K562 (cell line): ENCODE data around the gene CRACR2B. TPM values are rescaled to one million over a fixed set of nuclear protein-coding genes. Genes with fewer than 3 reads are reported as not detected.

ENCODE experiments used
- CTCF ChIP-seq, 3 experiments: IDR thresholded peaks in 2 of 3; conservative IDR thresholded peaks in 1 of 3; 2 replicates each; pipeline ENCODE4 v1.5.1; 2011 to 2012; ENCODE audit warnings: low read length in 3 of 3, mild to moderate bottlenecking in 3 of 3, control low read depth in 2 of 3, improper control_type of control experiment in 1 of 3, inconsistent platforms in 1 of 3, low read depth in 1 of 3, mixed read lengths in 1 of 3, moderate library complexity in 1 of 3; ENCODE audit not compliant: insufficient read depth in 2 of 3
- DLX4 ChIP-seq: fragments of 250-450 bp; sonication (Bioruptor Pico); IDR thresholded peaks from 2 replicates; pipeline ENCODE4 v1.6.1; 2021; ENCODE audit warnings: mild to moderate bottlenecking
- FOXP1 ChIP-seq: sonication (generic); formaldehyde crosslinking; IDR thresholded peaks from 2 replicates; pipeline ENCODE4 v1.8.0; 2022; ENCODE audit warnings: mild to moderate bottlenecking, missing genetic modification reagents
- KLF6 ChIP-seq: fragments of 250-450 bp; sonication (Bioruptor Pico); IDR thresholded peaks from 2 replicates; pipeline ENCODE4 v1.4.0; 2020; ENCODE audit warnings: mild to moderate bottlenecking, moderate library complexity, borderline replicate concordance
- MEF2D ChIP-seq: conservative IDR thresholded peaks from 2 replicates; pipeline ENCODE4 v1.6.1; 2016; ENCODE audit warnings: low read depth, missing genetic modification characterization, missing compliant biosample characterization
- POLR2A ChIP-seq: fragments of 450-650 bp; conservative IDR thresholded peaks from 2 replicates; pipeline ENCODE4 v1.6.1; 2016
- POLR2B ChIP-seq: fragments of 450-650 bp; IDR thresholded peaks from 2 replicates; pipeline ENCODE4 v1.6.1; 2018; ENCODE audit warnings: low read depth; ENCODE audit not compliant: partially characterized antibody
- POLR2G ChIP-seq: fragments of 200-400 bp; formaldehyde crosslinking; IDR thresholded peaks from 2 replicates; pipeline ENCODE4 v1.6.1; 2017; ENCODE audit warnings: low read depth, mild to moderate bottlenecking, antibody characterized with exemption, low read length, moderate library complexity
- RBFOX2 ChIP-seq: fragments of 200-400 bp; formaldehyde crosslinking; IDR thresholded peaks from 2 replicates; pipeline ENCODE4 v1.6.1; 2017; ENCODE audit warnings: low read depth, mild to moderate bottlenecking, low read length, moderate library complexity
- RFX5 ChIP-seq: IDR thresholded peaks from 2 replicates; pipeline ENCODE4 v1.6.1; 2011; ENCODE audit warnings: low read depth, mild to moderate bottlenecking, improper control_type of control experiment, low read length
- SAFB2 ChIP-seq: fragments of 200-400 bp; formaldehyde crosslinking; IDR thresholded peaks from 2 replicates; pipeline ENCODE4 v1.6.1; 2018; ENCODE audit warnings: borderline replicate concordance, low read length, low read depth, moderate library complexity; ENCODE audit not compliant: severe bottlenecking
- SMC3 ChIP-seq: conservative IDR thresholded peaks from 2 replicates; pipeline ENCODE4 v1.6.1; 2011; ENCODE audit warnings: low read depth, low read length, improper control_type of control experiment; ENCODE audit not compliant: insufficient read depth
- STAT6 ChIP-seq: sonication (generic); formaldehyde crosslinking; IDR thresholded peaks from 2 replicates; pipeline ENCODE4 v1.8.1; 2023; ENCODE audit warnings: mild to moderate bottlenecking, missing genetic modification reagents
- ZBTB1 ChIP-seq: sonication (generic); formaldehyde crosslinking; IDR thresholded peaks from 2 replicates; pipeline ENCODE4 v1.8.1; 2023; ENCODE audit warnings: missing genetic modification reagents, low read depth, mild to moderate bottlenecking, borderline replicate concordance
- ZKSCAN8 ChIP-seq: fragments of 200-800 bp; sonication (Bioruptor generic); IDR thresholded peaks from 2 replicates; pipeline ENCODE4 v1.6.1; 2016; ENCODE audit warnings: missing genetic modification characterization, missing compliant biosample characterization
- ZNF143 ChIP-seq: sonication (generic); formaldehyde crosslinking; IDR thresholded peaks from 2 replicates; pipeline ENCODE4 v1.9.0; 2022; ENCODE audit warnings: mild to moderate bottlenecking, missing genetic modification reagents
- polyA plus RNA-seq, 8 experiments: library from polyadenylated mRNA; depleted of rRNA in 4 of 8; stranded (reverse) in 5 of 8; unstranded in 3 of 8; fragments of >200 nt; fragmentation: Nextera tagmentation in 2 of 8; fragmentation: Illumina TruSeq in 1 of 8; extraction: Ambion mirVana in 2 of 8; extraction: Trizol in 1 of 8; gene quantifications; 2 replicates each; pipeline versions ENCODE4 v1.2.1 to v1.2.3, GENCODE V29; 2011 to 2014; ENCODE audit warnings: inconsistent platforms in 1 of 8, missing spikeins in 1 of 8
- total RNA-seq, 7 experiments: library from RNA; depleted of rRNA in 6 of 7; stranded (reverse); fragments of >200 nt in 6 of 7; fragmentation: Illumina TruSeq in 2 of 7; extraction: Trizol in 2 of 7; gene quantifications; 2 replicates each; pipeline versions ENCODE4 v1.2.1 to v1.2.3, GENCODE V29; 2011 to 2021; ENCODE audit warnings: low replicate concordance in 1 of 7

The CRACR2B gene
- total and polyA plus RNA-seq, 9 of the 15 experiments (the other 6 are each of a cell fraction or from before 2014, with no cell fraction given): 0.10 to 51.0 (median 6.0) TPM

- TF ChIP-seq STAT6 (CRISPR knock-in tag): no peak
- no peak for TF ChIP-seq ZBTB1 (CRISPR knock-in tag)
- no peak for TF ChIP-seq CTCF (IDR thresholded peaks at IDR 0.05 in 2 of 3, conservative IDR thresholded peaks at IDR 0.05 in 1 of 3; ENCODE audit: insufficient read depth in 2 of 3, low read depth in 1 of 3, low read length in 3 of 3)
- TF ChIP-seq POLR2G: peak; percentile 74
- TF ChIP-seq FOXP1 (CRISPR knock-in tag): 0 out of 2 replicates have a peak, but pooled peaks have one; percentile 5
- no peak for TF ChIP-seq SMC3
- TF ChIP-seq RBFOX2: peak; percentile 54
- no peak for TF ChIP-seq RFX5
- TF ChIP-seq DLX4 (CRISPR knock-in tag): no peak
- no peak for TF ChIP-seq MEF2D (tag)
- no peak for TF ChIP-seq ZNF143 (CRISPR knock-in tag)
- no peak for TF ChIP-seq KLF6 (CRISPR knock-in tag)
- no peak for TF ChIP-seq SAFB2
- TF ChIP-seq POLR2B: peak; percentile 21
- TF ChIP-seq POLR2A: peak; percentile 49
- no peak for TF ChIP-seq ZKSCAN8
- TF ChIP-seq, all 486 proteins: peak for 10
Measured at GRCh38 chr11:825366-826226, 2.1 kb upstream of the CRACR2B start (continued).
